Lower lobe of right lung (tissue), 2 donors: ENCODE results near the gene RBM46. TPM values are rescaled to one million over a fixed set of nuclear protein-coding genes. Genes with fewer than 3 reads are reported as not detected.

Experiments used
- ATAC-seq, 2 donors: fragments of 200-7000 bp; cut with Tn5 transposase; one replicate each; pipeline ENCODE4 v1.9.1; 2020 to 2022; ENCODE audit warnings: mild to moderate bottlenecking in 2 of 2, moderate library complexity in 2 of 2
- DNase-seq: peaks from one replicate; pipeline ENCODE4 v3.0.0-alpha.2; 2020
- H3K27ac ChIP-seq: fragments of 200-600 bp; one replicate; pipeline ENCODE4 v1.8.0; 2022
- H3K27me3 ChIP-seq: fragments of 200-600 bp; one replicate; pipeline ENCODE4 v1.8.0; 2022; ENCODE audit warnings: low read depth
- H3K36me3 ChIP-seq: fragments of 200-600 bp; one replicate; pipeline ENCODE4 v1.8.0; 2022; ENCODE audit warnings: mild to moderate bottlenecking
- H3K4me1 ChIP-seq: fragments of 200-600 bp; one replicate; pipeline ENCODE4 v1.8.0; 2022
- H3K4me3 ChIP-seq: fragments of 200-600 bp; one replicate; pipeline ENCODE4 v1.8.0; 2022; ENCODE audit warnings: mild to moderate bottlenecking
- H3K9me3 ChIP-seq: fragments of 200-600 bp; one replicate; pipeline ENCODE4 v1.8.0; 2022
- CTCF ChIP-seq: fragments of 200-600 bp; IDR thresholded peaks from one replicate; pipeline ENCODE4 v1.8.0; 2022; ENCODE audit warnings: antibody characterized with exemption, mild to moderate bottlenecking
- intact Hi-C: fragments of 100-400 bp; cut with DNase I; formaldehyde crosslinking; loops from one replicate; pipeline ENCODE4 v1.11.0; 2022
- long read RNA-seq: library from polyadenylated mRNA; unstranded; transcript quantifications from one replicate; pipeline ENCODE4 v2.0.0, GENCODE V29; 2021
- total RNA-seq: library from RNA; stranded (reverse); fragmentation: NEBNext Ultra II Directional; extraction: Animal tissue kit (Norgen Biotek cat#: 25700); gene quantifications from one replicate; pipeline ENCODE4 v1.2.1, GENCODE V29; 2021
- donor health status: DM: no; HTN: yes; CAD: no; lungs with severe emphysema.

The RBM46 gene
- total RNA-seq, result not detected
- long read RNA-seq, result 0 reads

- intact Hi-C loops, result no loop called here
- TF ChIP-seq CTCF, result no peak
- H3K9me3 ChIP-seq, result no peaks in the 10 kb centered on the region
- H3K36me3 ChIP-seq, result no peaks in the 10 kb centered on the region
- no peak within 1 kb of the TSS for H3K4me3 ChIP-seq
- no peaks in the 10 kb centered on the region for H3K4me1 ChIP-seq
- peak in 1 of 2 donors; percentile 39 for ATAC-seq
- H3K27ac ChIP-seq, result no peak within 1 kb of the TSS
- no peak for DNase-seq
- peaks cover 13% of the 10 kb centered on the region for H3K27me3 ChIP-seq
Measured at GRCh38 chr4:154781126-154781982, at the start of gene RBM46. TSS of gene RBM46 (plus strand) at chr4:154781272. CDS start at chr4:154796753, 15,481 bp downstream.

GRCh38 chr4:154731756-154732155, 49.3 kb upstream of the RBM46 start:
- intact Hi-C loops, result no loop called here
- H3K9me3 ChIP-seq, result no peaks in the 10 kb centered on the region
- no peaks in the 10 kb centered on the region for H3K4me1 ChIP-seq
- no peak overlapping the region for H3K4me3 ChIP-seq
- ATAC-seq (no peak), DNase-seq (no peak)
- no peak overlapping the region for H3K27ac ChIP-seq
- H3K36me3 ChIP-seq, result no peaks in the 10 kb centered on the region
- TF ChIP-seq CTCF, result no peak
- no peaks in the 10 kb centered on the region for H3K27me3 ChIP-seq

- H3K27me3 ChIP-seq, result no peaks in the 10 kb centered on the region
- intact Hi-C loops, result no loop called here
- H3K4me1 ChIP-seq, result no peaks in the 10 kb centered on the region
- DNase-seq (no peak), ATAC-seq (peak; percentile 35 to 39)
- no peak overlapping the region for H3K27ac ChIP-seq
- H3K36me3 ChIP-seq, result no peaks in the 10 kb centered on the region
- no peak overlapping the region for H3K4me3 ChIP-seq
- TF ChIP-seq CTCF, result no peak
- no peaks in the 10 kb centered on the region for H3K9me3 ChIP-seq
Measured at GRCh38 chr4:154732669-154733068, 48.4 kb upstream of the RBM46 start.

- Histone ChIP-seq H3K4me3 (no peak overlapping the region), H3K36me3 (no peaks in the 10 kb centered on the region), H3K9me3 (no peaks in the 10 kb centered on the region), H3K27me3 (peaks cover 12% of the 10 kb centered on the region), H3K4me1 (no peaks in the 10 kb centered on the region), H3K27ac (no peak overlapping the region)
- intact Hi-C loops, result no loop called here
- ATAC-seq (peak in 1 of 2 donors; percentile 72), DNase-seq (no peak)
- no peak for TF ChIP-seq CTCF
Measured at GRCh38 chr4:154736770-154737169, 44.3 kb upstream of the RBM46 start.

GRCh38 chr4:154738426-154738825, 42.6 kb upstream of the RBM46 start:
- ATAC-seq (no peak), DNase-seq (no peak)
- Histone ChIP-seq H3K4me1 (peaks cover 11% of the 10 kb centered on the region), H3K27ac (no peak overlapping the region), H3K36me3 (no peaks in the 10 kb centered on the region), H3K9me3 (no peaks in the 10 kb centered on the region), H3K4me3 (no peak overlapping the region), H3K27me3 (peaks cover 28% of the 10 kb centered on the region)
- no peak for TF ChIP-seq CTCF
- intact Hi-C loops, result no loop called here
